ENCODE results near the gene HMCN2.

GRCh38 chr9:130283539-130284248 is 18.1 kb downstream of the HMCN2 start:
- TF ChIP-seq CTCF (IDR thresholded peaks at IDR 0.05; ENCODE audit: extremely low read depth in 1 of 2, insufficient read depth in 1 of 2, low read depth in 1 of 2, low read length in 2 of 2) (no peak), EZH2 (IDR thresholded peaks at IDR 0.05; ENCODE audit: borderline replicate concordance, low read depth, low read length, severe bottlenecking) (no peak), POLR2AphosphoS5 (IDR thresholded peaks at IDR 0.05; ENCODE audit: insufficient read depth, low read depth, low read length) (no peak), POLR2A (IDR thresholded peaks at IDR 0.05; ENCODE audit: low read depth, low read length) (no peak), MYC (IDR thresholded peaks at IDR 0.05; ENCODE audit: low read depth, low read length) (no peak), JUN (IDR thresholded peaks at IDR 0.05; ENCODE audit: borderline replicate concordance, insufficient read depth, insufficient read length, low read depth) (no peak)
